Umbilical cord (tissue), 2 donors: ENCODE results near the gene CCNJL. TPM values are rescaled to one million over a fixed set of nuclear protein-coding genes. Genes with fewer than 3 reads are reported as not detected.

Experiments
- DNase-seq: peaks from one replicate; pipeline ENCODE4 v3.0.0-alpha.2; 2015; ENCODE audit warnings: low spot score
- total RNA-seq: library from RNA; depleted of rRNA; stranded (reverse); fragments of >200 nt; gene quantifications from one replicate; pipeline ENCODE4 v1.2.3, GENCODE V29; 2014; ENCODE audit warnings: low replicate concordance; ENCODE audit not compliant: insufficient read depth

CCNJL gene
- total RNA-seq, 1 donor from 2014 or later: 0.72 TPM

DNA sequence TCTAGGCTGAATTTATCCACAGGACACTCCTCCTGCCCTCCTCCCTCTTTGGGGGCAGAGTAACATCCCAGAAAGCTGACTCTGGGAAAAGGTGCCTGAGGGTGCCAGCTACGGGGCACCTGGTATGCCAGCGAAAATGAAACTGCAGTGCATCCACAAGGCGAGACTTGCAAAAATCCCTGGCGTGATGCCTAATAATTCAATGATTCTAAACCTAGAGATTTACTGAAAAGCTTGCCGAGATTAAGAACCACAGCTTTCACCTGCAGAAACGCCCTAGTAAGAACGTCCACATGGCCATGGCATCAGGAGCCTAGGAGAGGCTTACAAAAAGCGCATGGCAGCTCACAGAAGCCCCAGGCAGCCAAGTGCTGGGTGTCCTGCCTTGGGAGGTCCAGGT is 20.9 kb downstream of the CCNJL start:
- DNase-seq: no peak

DNA sequence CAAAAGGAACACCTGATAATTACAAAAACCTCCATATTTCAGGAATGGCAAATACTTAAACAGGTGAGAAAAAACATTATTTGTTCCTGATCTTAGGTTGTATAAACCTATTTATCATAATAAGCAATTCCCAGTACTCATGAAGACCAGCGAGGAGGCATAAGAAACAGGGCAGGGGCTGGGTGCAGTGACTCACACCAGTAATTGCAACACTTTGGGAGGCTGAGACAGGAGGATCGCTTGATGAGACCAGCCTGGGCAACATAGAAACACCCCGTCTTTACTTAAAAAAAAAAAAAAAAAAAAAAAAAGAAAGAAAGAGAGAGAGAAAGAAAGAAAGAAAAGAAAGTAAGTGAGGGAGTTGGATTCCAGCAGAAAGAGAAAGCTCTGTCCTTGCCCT is 21.6 kb downstream of the CCNJL start:
- no peak for DNase-seq

- no peak for DNase-seq
Measured at GRCh38 chr5:160289721-160290120, 22.6 kb downstream of the CCNJL start.

GRCh38 chr5:160289356-160289651 is 23.1 kb downstream of the CCNJL start:
- DNase-seq: no peak

DNA sequence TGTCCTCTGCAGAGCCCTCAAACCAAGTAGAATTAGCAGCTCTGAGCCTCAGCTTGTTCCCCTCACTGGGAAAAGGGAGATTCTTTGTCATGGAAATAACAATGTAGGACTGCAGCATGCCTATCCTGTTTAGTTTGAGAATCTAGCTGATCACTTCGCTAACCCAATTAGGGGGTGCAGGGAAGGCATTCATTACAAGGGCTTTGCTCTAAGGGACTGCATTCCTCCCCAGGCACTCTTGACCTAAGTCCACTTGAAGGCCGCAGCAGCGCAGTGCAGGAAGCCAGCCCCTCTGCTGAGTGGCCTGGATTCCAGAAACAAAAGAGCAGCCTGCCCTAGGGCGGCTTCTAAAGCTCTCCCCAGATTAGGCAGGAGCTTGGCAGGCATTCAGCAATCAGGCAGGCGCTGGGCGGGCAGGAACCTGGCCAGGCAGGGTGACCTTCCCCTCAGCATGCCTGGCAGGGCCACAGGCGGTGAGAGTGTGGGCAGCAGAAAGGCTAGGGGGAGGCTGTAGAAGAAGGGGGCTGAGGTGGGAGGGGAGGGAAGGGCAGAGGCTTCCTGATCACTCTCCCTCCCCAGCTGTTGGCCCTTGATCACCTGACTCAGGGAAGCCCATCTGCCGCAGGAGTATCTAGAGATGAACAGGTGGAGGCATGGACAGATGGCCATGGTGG is 24.8 kb downstream of the CCNJL start:
- peak; percentile 52 for DNase-seq

DNA sequence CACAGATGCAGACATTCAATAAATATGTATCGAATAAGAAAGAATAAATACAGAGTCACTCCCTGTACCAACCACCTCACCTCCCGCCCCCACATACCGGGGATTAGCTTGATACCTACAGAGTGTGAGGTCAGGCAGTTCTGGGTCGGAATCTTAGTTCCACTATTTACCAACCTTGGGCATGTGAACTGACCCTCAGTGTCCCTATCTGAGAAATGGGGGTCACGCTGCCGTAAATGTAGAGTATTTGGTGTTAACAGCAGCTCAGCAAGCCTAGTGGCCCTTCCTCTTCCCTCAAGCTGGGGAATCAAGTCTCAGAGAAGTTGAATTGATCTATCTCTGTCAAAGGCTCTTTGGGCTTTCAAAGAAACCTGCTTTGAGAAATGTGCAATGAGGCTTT is 25.4 kb downstream of the CCNJL start:
- no peak for DNase-seq

- DNase-seq: no peak
Measured at GRCh38 chr5:160285316-160285715, 27.0 kb downstream of the CCNJL start.

DNA sequence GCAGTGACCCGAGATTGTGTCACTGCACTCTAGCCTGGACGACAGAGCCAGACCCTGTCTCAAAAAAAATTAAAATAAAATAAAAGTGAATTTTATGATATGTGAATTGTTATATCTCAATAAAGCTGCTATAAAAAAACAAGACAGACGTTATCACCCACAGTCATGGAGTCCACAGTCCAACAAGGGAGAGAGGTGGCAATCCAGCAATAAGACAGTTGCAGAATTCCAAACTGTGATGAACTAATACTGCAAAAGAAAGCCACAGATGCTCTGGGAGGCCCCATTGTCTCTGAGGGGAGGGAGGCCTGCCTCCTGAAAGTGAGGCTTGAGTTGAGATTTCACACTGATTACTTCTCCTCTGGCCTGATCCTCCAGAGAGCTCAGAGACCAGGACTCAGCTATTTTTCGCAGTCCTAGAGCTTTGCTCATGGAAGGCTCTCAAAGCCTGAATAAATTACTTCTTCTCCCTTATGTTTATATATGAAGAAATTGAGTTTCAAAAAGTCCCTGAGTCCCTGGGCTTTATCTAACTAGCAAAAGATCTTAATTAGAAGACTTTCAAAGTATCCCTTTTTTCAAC is 28.0 kb downstream of the CCNJL start:
- DNase-seq: no peak

- no peak for DNase-seq
Measured at GRCh38 chr5:160281275-160281674, 31.1 kb downstream of the CCNJL start.

DNA sequence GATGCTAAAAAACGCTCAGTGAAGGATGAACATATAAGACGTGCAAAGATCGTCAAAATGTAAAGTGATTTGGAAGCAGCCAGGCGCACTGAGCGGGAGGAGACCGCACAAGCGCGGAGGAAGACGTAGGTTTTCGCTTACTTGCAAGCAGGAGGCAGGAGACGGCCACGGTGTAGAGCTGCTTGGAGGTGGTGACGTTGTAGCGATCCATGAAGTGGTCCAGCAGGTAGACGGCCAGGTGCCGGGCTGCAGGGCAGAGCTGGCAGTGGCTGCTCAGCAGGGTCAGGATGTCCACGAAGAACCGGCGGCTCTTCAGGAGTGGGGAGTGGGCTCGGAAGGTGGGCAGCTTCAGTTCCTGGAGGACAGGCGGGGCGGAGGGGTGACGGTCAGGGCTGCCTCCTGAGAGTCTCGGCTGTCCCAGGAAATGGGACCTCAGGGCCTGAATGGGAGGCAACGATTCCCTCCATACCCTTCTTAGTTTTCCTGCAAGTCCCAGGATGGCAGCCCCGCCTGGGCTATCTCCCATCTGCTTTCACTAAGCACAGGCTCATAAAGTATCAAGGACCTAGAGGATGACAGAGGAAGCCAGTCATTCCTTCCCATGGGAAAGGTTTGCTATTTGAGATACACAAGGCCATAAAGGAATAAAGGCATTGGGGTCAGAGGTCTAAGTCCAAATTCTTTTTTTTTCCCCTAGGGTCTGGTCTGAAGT is 31.8 kb downstream of the CCNJL start:
- DNase-seq: no peak

- no peak for DNase-seq
Measured at GRCh38 chr5:160278343-160278742, 34.0 kb downstream of the CCNJL start.

- no peak for DNase-seq
Measured at GRCh38 chr5:160274483-160274931, 37.9 kb downstream of the CCNJL start.

GRCh38 chr5:160272889-160273288 is 39.5 kb downstream of the CCNJL start:
- DNase-seq: no peak

DNA sequence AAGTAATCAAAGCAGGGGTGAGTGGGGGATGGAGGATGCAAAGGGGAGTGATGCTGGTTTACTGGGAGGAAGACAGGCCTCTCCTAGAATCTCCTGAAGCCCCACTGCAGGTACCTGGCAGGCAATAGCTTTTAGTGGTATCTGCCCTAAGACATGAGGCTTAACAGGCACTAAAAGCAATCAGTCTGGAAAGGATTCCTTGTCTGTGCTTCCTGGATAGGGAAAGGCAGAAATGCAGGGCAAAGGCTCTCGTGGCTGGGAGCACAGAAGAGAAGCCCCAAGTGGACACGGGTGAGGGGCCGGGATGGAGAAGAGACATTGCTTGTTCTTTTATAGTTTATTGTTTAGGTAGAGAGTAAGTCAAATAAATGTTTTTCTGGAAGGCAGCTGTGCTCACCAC is 40.1 kb downstream of the CCNJL start:
- no peak for DNase-seq

- DNase-seq: no peak
Measured at GRCh38 chr5:160271836-160272235, 40.5 kb downstream of the CCNJL start.

- peak; percentile 56 for DNase-seq
Measured at GRCh38 chr5:160271396-160271795, 41.0 kb downstream of the CCNJL start.

GRCh38 chr5:160270704-160271103 is 41.7 kb downstream of the CCNJL start:
- peak; percentile 71 for DNase-seq

DNA sequence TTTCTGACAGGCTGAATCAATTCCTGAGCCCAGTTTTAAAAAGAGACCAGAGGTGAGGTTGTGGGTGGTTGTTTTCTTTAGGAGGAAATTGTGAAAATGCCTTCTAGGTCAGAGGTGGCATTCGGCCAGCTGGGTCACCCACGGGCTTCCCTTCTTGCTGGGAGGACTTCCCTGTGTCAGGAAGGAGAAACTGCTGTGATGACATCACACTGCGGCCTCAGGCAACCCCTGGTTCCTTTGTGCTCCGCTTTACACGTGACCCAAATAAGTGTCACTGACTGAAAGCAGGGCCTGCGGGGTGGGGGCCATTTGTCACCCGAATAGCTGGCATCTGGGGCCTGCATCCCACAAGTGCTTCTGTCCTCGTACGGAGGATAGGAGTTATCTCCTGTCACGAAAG is 43.3 kb downstream of the CCNJL start:
- peak; percentile 36 for DNase-seq

DNA sequence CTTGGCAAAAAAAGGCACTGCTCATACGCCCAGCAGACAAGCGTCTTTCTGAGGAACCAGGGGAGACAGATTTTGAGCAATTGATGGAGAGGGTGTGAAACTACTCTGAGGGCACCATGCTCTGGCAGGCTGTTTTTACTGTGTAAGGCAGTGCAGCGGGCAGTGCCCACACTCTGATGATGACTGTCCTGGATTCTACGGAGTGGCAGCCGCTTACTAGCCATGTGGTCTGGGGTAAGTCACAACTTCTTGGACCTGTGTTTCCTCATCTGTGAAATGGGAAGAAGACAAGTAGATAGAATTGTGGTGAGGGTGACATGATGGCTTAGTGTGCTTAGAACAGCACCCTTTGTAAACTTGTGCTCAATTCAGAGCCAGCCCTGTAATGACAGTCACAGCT is 44.2 kb downstream of the CCNJL start:
- no peak for DNase-seq

DNA sequence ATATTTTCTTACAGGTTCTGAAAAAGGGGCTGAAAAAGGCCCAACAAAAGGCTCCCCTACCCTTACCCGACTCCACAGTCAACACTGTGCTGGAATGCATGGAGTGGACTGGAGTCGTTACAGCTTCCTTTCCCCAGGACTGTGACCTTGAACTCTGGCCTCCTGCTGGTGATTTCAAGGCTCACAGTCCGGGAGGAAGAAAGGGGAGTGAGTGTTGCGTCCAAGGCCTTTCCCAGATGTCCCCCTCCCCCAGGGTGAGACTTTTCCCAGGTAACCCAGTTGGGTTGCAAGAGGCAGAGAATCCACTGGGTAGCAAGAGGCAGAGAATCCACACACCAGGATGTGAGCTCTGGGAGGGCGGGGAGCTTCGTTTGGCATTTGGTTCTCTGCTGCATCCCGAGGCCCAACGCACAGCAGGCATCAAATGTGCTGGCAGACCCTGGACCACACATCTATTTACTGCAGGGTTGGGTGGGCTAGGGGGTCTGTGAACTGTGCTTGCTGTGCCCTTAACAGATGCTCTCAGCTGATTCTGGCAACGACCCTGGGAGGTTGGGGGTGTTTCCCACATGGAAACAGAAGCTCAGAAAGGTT is 45.5 kb downstream of the CCNJL start:
- no peak for DNase-seq

- no peak for DNase-seq
Measured at GRCh38 chr5:160266044-160266443, 46.3 kb downstream of the CCNJL start.

DNA sequence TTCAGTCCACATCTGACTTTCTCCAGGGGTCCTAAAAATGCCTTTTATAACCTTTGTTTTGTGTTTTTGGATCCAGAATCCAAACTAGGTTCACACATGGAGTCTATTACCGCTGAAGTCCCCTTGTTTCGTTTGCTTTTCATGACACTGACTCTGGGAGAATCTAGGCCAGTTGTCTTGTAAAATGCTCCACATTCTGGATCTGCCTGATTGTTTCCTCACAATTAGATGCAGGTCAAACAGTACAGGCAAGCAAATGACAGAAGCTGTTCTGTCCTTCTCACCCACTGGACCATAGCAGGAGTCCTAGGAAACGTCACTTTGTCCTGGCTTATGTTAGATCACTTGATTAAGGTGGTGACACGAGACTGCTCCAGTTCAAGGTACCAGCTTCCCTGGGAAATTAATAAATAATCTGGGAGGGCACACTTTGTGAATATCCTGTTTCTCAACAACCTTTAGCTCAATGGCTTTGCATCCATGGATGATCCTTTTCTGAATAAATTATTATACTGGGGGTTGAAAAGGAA is 49.0 kb downstream of the CCNJL start:
- DNase-seq: no peak
